DMS114 treated with DMSO at 0.1 percent for 48 hours (cell line): ENCODE data around the gene MARK4.
A peak's percentile ranks its signal among the peaks of the same experiment; 100 is the strongest.
"Not testable (repeated sequence)": the region's sequence is repeated elsewhere in the genome, so short reads cannot be mapped to it uniquely, and the experiment has no call there.

ENCODE experiments used
- DNase-seq: peaks from one replicate; lab custom pipeline; 2025; ENCODE audit not compliant: unreplicated experiment; lab: John Stamatoyannopoulos, UW

MARK4 gene

GRCh38 chr19:45250832-45251451 lies at the start of gene MARK4:
Gene MARK4, plus strand, starts transcription at chr19:45251271. Its CDS starts 318 bp downstream, at chr19:45251589.
- DNase-seq = peak; percentile 31

GRCh38 chr19:45202637-45203036 lies 48.4 kb upstream of the MARK4 start:
- no peak for DNase-seq

- DNase-seq = no peak
These were observed 45.3 kb upstream of the MARK4 start for GRCh38 chr19:45205810-45206209.

- DNase-seq = no peak
These were observed 44.7 kb upstream of the MARK4 start for GRCh38 chr19:45206328-45206727.

- DNase-seq = no peak
These were observed 39.2 kb upstream of the MARK4 start for GRCh38 chr19:45211751-45212381.

GRCh38 chr19:45213031-45213430 lies 38.0 kb upstream of the MARK4 start:
- DNase-seq = no peak

GRCh38 chr19:45215391-45216191 lies 35.5 kb upstream of the MARK4 start:
- no peak for DNase-seq

- DNase-seq = no peak
These were observed 34.4 kb upstream of the MARK4 start for GRCh38 chr19:45216667-45217066.

- no peak for DNase-seq
These were observed 33.7 kb upstream of the MARK4 start for GRCh38 chr19:45217193-45217956.

GRCh38 chr19:45217957-45218334 lies 33.1 kb upstream of the MARK4 start:
- DNase-seq = no peak

- no peak for DNase-seq
These were observed 32.6 kb upstream of the MARK4 start for GRCh38 chr19:45218426-45218825.

- DNase-seq = no peak
These were observed 31.9 kb upstream of the MARK4 start for GRCh38 chr19:45218911-45219743.

GRCh38 chr19:45222724-45223123 lies 28.3 kb upstream of the MARK4 start:
- no peak for DNase-seq

- no peak for DNase-seq
These were observed 27.2 kb upstream of the MARK4 start for GRCh38 chr19:45223879-45224278.

GRCh38 chr19:45224645-45225044 lies 26.4 kb upstream of the MARK4 start:
- no peak for DNase-seq

- not testable (repeated sequence) for DNase-seq
These were observed 22.0 kb upstream of the MARK4 start for GRCh38 chr19:45229056-45229455.

GRCh38 chr19:45231891-45232290 lies 19.2 kb upstream of the MARK4 start:
- DNase-seq = no peak

- no peak for DNase-seq
These were observed 16.8 kb upstream of the MARK4 start for GRCh38 chr19:45234089-45234869.

GRCh38 chr19:45235485-45235884 lies 15.6 kb upstream of the MARK4 start:
- no peak for DNase-seq

GRCh38 chr19:45238556-45238955 lies 12.5 kb upstream of the MARK4 start:
- DNase-seq = no peak
